ENCODE data around the gene DTL. TPM values are rescaled to one million over a fixed set of nuclear protein-coding genes. Genes with fewer than 3 reads are reported as not detected.

The DTL gene
- total RNA-seq, 1 donor from 2014 or later: 0.43 TPM

DNA sequence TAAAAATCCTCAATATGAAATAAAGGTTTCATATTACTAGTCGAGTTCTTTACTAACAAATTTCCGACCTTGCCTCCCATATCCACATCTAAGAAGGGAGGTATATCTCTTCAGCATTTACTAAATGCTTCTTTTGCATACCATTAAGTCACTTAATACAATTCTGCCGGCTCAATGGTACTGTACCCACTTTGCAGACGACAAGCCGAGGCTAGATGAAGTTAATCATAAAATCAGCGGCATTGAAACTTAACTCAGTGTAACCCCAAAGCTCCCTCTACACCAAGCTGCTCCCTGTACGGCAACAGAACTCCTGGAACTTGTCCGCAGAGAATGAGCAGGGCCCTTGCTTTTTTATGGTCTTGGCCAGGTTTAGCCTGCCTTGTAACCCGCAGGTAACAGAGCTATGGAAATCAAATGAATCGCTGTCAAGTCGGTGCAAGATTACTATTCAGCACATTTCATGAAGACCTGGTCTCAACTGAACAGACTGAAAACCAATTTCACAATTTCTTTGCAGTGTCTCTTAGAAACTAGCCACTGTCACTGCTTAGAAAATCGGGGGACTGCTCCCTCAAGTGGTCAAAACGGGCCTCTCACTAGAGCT lies 929 bp upstream of the DTL start:
- intact Hi-C loops (cut with DNase I): no loop called here
- ATAC-seq (ENCODE audit: poor library complexity) (peak; percentile 36), DNase-seq (no peak)

DNA sequence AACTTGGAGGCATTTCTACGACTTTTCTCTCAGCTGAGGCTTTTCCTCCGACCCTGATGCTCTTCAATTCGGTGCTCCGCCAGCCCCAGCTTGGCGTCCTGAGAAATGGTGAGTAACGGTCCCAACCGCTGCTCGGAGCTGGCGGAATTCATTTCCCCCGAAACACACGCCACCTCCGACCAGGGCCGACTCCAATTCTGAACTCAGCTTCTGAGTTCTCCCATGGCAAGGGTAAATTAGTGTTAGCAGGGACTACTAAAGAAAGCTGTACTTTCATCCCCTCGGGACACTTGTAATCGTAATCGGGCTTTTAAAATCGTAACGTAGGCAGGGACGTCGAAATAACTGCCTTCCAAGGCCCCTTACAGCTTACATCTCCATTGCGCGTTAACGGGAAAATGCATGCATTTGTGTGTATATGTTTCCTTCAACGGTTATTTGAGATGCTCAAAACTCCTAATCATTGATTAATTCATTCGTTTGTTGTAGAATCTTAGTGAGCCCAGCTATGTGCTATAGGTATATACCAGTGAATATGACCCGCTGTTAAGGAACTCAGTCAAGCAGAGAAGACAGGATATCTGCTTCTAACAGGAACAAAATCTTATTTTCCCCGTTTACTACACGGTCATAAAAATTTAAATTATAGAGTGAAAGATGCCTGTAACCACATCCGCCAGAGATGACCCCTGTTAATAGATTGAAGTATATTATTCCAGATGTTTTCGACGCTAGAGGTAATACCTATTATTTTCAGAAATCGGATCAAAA lies 472 bp downstream of the DTL start:
- ATAC-seq (ENCODE audit: poor library complexity): no peak
- intact Hi-C loops (cut with DNase I): no loop called here
- DNase-seq: no peak

DNA sequence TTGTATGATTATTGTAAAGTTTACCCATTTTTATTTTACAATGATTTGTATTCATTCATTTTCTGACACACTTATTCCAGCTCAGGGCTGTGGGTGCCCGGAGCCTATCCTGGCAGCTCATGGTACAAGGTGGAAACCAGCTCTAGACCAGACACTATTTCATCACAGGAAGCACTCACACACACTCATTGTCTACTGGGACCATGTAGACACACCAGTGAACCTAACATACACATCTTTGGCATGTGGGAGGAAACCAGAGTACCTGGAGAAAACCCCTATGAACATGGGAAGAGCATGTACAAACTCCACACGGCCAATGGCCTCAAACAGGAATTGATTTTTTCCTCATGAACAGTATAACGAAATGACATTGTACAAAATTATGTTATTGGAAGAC lies 2.4 kb downstream of the DTL start:
- ATAC-seq (ENCODE audit: poor library complexity): no peak
- no peak for DNase-seq
- intact Hi-C loops (cut with DNase I): no loop called here

DNA sequence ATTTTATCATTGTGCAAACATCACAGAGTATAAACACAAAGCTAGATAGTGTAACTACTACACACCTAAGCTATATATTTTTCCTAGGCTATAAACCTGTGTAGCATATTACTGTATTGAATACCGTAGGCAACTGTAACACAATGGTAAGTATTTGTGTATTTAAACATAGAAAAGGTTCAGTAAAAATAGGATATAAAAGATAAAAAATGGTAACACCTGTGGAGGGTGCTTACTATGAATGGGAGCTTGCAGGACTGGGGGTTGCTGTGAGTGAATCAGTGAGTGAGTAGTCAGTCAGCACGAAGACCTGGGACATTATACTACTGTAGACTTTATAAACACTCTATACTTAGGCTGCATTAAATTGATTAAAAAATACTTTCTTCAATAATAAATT lies 4.1 kb downstream of the DTL start:
- ATAC-seq (ENCODE audit: poor library complexity): no peak
- DNase-seq: no peak
- intact Hi-C loops (cut with DNase I): no loop called here

DNA sequence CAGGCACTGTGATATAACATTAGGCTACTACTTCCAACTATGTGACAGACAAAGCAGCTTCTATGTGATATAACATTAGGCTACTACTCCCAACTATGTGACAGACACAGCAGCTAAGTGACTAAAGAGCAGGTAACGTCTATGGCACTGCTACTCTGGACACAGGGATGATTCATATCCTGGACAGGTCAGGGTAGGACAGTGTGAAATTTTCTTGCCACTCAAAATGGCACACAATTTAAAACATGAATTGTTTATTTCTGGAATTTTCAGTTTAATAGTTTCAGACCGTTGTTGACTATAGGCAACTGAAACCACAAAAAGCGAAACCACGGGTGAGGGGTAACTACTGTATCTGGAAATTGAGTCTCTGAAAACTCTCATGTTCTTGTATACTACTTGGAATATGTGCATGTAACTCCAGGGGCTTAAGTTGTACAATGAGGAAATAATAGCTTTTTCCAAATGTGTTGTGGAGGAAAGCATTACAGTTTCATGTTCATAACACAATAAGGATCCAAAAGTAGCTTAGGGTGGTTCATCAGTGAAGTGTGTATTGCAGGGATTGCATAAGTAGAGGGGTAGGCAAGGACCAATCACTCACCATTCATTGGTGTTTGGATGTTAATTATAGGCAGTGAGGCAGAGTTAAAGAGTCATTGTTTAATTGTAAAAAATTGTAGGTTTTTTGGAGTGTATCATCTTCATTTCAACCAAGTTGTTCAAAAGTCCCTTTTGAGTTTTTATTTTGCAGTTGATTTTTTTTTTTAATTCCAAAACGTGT lies 5.3 kb downstream of the DTL start:
- DNase-seq: no peak
- no peak for ATAC-seq (ENCODE audit: poor library complexity)
- intact Hi-C loops (cut with DNase I): no loop called here

DNA sequence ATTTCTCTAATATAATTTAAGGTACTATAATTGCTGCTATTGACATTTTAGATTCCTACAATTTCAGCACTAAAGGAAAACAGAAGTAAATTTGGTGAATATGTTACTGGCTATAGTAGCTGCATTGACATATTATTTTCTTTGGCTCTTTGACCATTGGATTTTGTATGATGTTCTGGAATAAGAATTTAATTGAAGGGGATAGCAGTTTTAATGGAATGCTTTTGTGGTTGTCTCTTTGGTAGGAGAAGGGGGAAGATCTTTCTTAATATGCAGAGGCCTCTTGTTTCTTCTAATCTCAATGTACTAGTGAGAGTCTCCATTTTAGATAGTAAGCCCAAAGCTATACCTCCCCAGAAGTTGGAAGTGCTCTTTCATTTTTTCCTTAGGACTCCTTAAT lies 6.9 kb downstream of the DTL start:
- DNase-seq: no peak
- ATAC-seq (ENCODE audit: poor library complexity): no peak
- intact Hi-C loops (cut with DNase I): no loop called here

DNA sequence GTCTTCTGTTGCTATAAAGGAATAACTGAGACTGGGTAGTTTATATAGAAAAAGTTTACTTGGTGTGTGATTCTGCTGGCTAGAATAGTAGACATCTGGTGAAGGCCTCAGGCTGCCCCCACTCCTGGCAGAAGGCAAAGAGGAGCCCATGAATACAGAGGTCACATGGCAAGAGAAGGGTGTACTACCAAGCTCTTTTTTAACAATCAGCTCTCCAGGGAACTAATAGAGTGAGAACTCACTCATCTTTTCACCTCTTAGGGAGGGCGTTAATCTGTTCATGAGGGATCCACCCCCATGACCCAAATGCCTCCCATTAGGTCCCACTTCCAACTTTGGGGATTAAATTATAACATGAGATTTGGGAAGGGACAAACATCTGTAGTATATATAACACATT lies 9.3 kb downstream of the DTL start:
- intact Hi-C loops (cut with DNase I): no loop called here
- no peak for ATAC-seq (ENCODE audit: poor library complexity)
- DNase-seq: no peak

DNA sequence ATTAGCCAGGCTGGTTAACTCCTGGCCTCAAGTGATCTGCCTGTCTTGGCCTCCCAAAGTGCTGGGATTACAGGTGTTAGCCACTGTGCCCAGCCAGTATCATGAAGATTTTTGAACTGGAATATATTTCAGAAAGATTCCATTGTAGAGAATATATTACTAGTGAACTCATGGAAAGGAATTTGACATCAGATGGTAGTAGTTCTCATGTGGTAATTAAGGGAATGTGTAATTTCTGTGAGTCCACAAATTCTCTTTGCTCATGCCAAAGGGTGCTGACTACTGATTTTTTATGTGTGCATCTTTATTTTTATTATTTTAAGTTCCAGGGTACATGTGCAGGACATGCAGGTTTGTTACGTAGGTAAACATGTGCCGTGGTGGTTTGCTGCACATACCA lies 10.4 kb downstream of the DTL start:
- ATAC-seq (ENCODE audit: poor library complexity) (no peak), DNase-seq (no peak)
- intact Hi-C loops (cut with DNase I): no loop called here

DNA sequence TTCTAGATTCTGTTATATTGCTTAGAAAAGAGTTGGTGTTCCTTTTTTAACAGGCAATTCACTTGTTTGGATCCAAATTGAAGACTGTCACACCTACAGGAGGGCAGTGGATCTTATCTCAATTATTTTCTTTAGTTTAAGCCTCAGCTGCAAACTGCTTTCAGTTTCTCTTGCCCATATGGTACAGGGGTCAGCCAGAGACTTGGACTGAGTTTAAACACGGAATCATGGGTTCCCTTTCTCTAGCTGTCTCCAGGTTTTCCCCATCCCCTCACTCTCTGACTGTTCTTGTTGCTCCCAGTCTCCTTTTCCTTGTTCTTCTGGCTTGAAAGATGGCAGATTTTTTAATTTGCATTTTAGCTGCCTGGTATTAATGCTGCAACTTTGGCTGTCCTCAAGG lies 18.4 kb downstream of the DTL start:
- DNase-seq (no peak), ATAC-seq (ENCODE audit: poor library complexity) (no peak)
- intact Hi-C loops (cut with DNase I): no loop called here

DNA sequence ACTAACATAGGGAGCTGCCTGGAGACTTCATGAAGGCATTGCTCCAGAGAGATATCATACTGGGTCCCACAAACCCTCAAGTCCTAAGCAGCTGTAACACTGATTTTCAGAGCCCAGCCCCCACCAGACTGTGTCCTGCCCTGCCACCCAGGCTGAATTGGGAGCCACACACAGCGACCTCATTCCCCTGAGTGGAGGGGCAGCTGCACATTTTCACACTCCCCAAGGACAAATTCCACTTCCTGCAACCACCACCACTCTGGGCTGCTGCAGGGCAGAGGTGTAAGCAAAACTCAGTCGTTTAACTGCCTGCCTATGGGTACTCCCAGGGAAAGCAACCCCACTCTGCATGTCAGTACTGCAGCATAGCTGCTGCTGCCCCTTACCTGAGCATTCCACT lies 19.8 kb downstream of the DTL start:
- no peak for DNase-seq
- no peak for ATAC-seq (ENCODE audit: poor library complexity)
- intact Hi-C loops (cut with DNase I): no loop called here

DNA sequence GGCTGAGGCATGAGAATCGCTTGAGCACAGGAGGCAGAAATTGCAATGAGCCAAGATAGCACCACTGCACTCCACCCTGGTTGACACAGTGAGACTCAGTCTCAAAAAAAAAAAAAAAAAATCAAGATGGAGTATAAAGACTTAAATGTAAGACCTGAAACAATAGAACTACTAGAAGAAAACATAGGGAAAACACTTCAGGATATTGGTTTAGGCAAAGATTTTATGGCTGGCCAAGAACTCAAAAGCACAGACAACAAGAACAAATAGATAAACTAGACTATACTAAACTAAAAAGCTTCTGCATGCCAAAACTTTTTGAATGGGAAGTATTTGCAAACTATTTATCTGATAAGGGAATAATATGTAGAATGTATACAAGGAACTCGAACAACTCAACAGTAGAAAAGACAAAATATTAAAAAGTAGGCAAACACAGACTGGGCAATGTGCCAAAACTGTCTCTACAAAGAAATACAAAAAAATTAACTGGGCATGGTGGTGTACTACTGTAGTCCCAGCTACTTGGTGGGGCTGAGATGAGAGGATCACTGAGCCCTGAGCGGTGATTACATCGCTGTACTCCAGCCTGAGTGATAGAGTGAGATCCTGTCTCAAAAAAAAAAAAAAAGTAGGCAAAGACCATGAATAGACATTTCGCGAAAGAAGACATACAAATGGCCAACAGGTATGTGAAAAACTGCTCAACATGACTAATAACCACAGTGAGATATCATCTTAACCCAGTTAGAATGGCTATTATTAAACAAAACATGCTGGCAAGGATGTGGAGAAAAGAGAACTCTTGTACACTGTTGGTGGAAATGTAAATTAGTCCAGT lies 25.3 kb downstream of the DTL start:
- intact Hi-C loops (cut with DNase I): no loop called here
- DNase-seq: no peak
- ATAC-seq (ENCODE audit: poor library complexity): no peak

DNA sequence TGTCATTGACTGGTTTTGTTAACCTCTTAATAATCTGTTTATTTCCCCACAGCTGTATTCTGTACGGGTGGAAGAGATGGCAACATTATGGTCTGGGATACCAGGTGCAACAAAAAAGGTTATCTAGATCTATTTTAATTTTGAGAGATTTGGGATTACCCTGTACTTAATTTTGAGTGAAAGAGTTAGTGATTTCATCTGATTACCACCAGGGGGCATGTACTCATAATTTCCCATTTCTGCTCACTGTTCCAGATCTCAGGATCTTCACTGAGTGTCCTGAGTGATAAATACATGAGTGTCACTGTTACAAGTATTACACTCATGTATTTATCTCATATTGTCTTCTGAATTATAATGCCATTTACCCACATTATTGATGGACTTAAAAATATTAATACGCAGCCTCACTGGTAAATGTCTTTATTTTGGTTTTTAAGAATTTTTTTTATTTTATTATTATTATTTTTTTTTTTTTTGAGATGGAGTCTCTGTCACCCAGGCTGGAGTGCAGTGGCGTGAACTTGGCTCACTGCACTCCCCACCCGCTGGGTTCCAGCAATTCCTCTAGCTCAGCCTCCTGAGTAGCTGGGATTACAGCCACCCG lies 27.4 kb downstream of the DTL start:
- DNase-seq (no peak), ATAC-seq (ENCODE audit: poor library complexity) (peak; percentile 58)
- intact Hi-C loops (cut with DNase I): no loop called here

DNA sequence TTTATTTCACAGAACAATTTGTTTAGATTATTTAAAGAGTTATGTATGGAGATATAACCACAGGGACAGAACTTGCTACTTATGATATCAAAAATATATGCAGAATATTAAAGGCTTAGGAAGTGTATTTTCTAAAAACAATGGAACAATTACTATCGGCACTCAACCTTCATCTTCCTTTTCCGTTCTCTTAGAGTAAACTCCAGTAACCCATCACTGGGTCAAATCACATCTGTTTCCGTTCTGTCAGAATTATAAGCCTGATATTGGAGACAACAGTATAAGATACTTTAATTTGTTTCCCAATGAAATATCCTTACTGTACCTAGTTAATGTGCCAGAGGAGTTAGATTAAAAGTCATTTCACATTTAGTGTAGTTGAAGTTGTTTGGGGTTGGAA lies 32.2 kb downstream of the DTL start:
- ATAC-seq (ENCODE audit: poor library complexity): no peak
- no peak for DNase-seq
- intact Hi-C loops (cut with DNase I): loop anchor here (2.0 kb wide), 1 partner anchor 387 kb away; no protein-coding TSS in a partner anchor

DNA sequence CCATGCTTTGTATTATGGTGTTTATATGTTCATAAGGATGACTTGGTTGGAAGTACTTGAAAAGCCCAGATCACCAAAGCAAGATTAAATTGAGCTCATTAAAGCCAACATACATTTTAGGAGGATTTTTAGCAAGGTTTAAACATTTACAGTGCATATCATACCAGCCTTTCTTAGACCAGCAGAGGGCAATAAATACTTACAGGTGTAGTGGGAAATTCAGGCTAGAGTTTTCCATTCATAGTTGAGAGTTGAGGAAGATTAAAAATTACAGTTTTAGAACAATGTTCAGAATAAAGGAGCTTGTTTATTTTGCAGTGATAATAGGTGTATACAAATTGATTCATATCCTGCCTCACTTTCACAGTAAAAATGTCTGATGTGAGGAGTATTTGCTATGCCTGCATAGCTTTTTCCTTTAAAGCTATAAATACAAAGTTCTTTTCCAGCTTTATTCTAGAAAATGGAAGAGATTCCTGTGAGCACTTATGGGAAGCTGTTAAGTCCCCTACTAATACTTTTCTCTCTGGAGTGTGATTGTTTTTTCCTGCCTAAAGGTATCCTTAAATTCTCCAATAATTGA lies 35.3 kb downstream of the DTL start:
- ATAC-seq (ENCODE audit: poor library complexity): peak; percentile 54
- no peak for DNase-seq
- intact Hi-C loops (cut with DNase I): loop anchor here (5.0 to 10.0 kb wide), 3 partner anchors 164 to 296 kb away; no protein-coding TSS in a partner anchor

DNA sequence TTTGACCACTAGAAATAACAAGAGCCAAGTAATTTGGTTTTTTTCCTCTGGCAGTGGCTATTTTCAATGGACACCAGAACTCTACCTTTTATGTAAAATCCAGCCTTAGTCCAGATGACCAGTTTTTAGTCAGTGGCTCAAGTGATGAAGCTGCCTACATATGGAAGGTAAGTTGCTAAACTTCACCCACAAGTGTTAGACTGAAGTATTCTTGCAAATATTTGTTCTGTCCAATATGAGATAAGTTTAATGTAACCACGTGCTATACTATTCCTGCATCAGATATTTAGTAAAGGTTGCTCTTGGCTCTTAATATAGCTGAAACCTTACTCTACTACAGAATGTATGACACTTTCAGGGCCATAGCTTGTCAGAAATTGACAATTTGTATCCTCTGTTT lies 36.5 kb downstream of the DTL start:
- intact Hi-C loops (cut with DNase I): loop anchor here (5.0 to 10.0 kb wide), 3 partner anchors 163 to 295 kb away; no protein-coding TSS in a partner anchor
- ATAC-seq (ENCODE audit: poor library complexity) (no peak), DNase-seq (no peak)

DNA sequence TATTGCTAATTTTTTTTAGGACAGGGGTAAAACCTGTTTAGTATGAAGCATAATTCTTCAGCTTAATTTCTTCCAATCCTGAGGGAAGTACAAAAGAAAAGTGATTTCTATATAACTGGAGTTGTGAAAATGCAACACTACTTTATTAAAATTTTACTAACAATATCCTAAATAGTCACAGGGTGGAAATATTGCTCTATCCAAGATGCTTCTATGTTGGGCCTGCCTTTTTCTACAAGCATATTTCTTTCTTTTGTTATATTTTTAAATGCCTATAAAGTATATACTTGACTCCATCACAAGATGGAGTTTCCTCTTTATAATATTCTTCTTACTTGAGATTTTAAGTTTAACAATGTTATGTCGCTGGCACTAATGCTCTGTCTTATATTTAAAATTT lies 37.9 kb downstream of the DTL start:
- ATAC-seq (ENCODE audit: poor library complexity): no peak
- intact Hi-C loops (cut with DNase I): loop anchor here (5.0 to 10.0 kb wide), 3 partner anchors 161 to 294 kb away; no protein-coding TSS in a partner anchor
- DNase-seq: no peak

DNA sequence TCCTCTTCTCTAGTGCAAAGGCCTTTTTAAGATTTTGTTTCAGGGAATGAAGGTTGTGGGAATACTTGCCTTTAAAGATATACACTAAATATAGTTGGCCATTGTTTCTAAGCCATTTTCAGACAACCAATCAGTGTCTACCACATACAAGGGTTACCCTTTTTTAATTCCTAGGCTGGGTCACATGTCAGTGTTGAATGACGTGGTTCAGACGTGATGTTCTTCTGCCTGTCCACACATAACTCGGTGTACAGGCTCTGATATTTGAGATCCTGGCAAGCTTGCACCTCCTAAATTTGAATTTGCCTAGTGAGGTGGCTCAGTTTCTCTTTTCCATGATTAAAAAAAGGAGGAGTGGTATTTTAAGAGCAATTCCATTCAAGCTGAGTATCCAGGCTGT lies 38.8 kb downstream of the DTL start:
- no peak for DNase-seq
- intact Hi-C loops (cut with DNase I): loop anchor here (5.0 to 10.0 kb wide), 3 partner anchors 160 to 293 kb away; no protein-coding TSS in a partner anchor
- peak; percentile 95 for ATAC-seq (ENCODE audit: poor library complexity)

DNA sequence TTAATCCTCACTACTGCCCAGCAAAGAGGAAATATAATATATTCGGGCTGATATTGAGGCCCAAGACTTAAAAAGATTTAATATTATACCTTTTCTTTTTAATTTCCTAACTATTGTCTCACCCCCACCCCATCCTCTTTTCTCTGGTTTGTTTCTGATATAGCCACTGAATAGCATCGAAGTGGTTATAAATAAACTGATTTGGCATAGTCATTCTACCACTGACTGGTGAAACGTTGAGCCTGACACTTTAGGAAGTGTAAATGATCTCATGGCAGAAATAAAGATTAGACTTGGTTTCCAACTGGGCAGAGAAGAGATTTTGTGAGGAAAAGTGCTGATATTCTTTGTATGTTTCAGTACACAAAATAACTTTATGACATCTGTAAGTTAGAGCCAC lies 39.3 kb downstream of the DTL start:
- ATAC-seq (ENCODE audit: poor library complexity): peak; percentile 86

More for the DNA sequence above, 39.3 kb downstream of the DTL start:
- DNase-seq: no peak
- intact Hi-C loops (cut with DNase I): loop anchor here (5.0 to 10.0 kb wide), 3 partner anchors 160 to 292 kb away; no protein-coding TSS in a partner anchor

Measured in Right ventricle myocardium superior (tissue), 1 donor.